Amygdala (tissue), 56 donors: ENCODE data around the gene FHL1.
A peak's percentile ranks its signal among the peaks of the same experiment; 100 is the strongest.

ENCODE experiments used
- DNase-seq, 56 donors: peaks; one replicate each; lab custom pipeline; 2025; lab: John Stamatoyannopoulos, UW

Gene FHL1

GRCh38 chrX:136183917-136184316, 36.6 kb downstream of the FHL1 start:
- DNase-seq, result no peak

DNA sequence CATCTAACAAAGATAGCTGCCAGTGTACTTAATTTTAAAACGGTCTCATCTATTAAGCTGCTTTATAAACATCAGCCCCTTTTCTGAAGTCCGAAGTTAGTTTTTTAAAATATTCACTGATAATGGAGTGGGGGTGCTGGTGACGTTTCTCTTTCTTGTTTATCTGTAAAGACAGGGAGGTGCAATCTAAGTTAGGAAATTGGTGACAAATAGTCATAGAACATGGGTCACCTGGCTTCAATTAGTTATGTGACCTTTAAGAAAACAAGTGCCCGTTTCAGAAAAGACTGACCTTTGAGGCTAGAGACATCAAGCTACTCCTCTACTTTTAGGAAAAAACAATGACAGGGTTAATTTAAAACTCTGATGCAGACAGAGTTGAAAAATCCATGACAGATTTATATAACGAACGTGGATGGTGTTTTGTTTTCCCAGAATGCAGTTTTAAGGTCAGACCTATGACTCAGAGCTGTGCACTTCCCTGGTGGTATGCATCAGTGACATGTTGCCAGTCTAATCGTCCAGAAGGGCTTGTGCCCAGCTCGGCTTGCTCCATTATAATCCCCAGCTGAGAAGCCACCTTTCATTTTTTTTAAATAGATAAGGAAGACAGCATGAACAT, 38.2 kb downstream of the FHL1 start:
- DNase-seq, result no peak

DNA sequence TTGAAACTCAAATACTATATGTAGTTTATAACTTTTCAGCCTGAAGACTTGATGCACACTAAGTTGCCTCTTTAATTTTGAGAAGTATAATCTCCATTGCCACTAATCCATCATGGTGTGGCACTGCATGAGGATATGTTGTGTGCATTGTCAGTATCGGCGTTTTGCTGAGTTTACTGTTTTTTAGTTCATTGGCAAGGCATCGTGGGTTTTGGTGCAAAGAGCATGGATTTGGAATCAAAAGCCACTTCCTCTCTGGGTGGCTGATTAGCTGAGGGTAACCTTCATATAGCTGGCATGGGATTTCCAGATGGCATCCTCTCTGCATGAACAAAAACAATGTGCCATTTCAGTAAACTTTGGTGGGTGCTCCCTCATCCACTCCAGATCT, 38.7 kb downstream of the FHL1 start:
- DNase-seq, result no peak

DNA sequence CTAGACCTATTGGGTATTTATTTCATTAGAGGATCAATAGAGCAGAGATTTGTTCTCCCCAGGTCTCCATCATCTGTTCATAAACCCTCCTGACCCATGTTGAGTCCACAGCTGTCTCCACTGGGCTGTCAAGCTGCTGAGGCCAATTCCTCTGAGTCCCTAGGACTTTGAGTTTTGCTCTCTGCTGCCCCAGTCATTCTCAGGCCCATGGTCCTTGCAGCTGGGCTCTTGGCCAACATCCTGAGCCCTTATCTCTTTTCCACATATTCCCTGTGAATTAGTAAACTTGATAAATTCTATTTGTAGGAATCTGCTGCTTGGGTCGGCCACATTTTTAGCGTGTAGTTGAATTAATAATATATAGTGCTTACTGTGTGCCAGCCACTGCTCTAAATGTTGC, 41.9 kb downstream of the FHL1 start:
- DNase-seq, result no peak

- no peak for DNase-seq
Observed at GRCh38 chrX:136190038-136190713, 42.8 kb downstream of the FHL1 start.

DNA sequence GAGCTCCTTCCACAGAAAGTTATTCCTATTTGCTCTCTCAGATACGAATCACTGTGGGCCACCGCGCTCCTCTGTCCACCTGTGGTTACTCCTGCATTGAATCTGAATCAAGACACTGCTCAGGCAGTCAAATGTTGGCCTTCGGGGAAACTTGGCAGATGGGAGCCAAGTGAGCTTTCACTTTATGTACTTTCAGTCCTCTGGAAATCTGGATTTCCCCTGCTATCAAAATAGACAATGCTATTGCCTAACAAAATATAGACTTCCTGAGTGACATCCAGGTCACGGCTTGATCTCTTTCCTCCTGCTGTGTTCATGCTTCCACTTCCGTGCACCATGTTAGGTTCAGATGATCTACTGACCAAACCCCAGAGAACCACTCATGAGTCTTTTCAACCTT, 43.8 kb downstream of the FHL1 start:
- no peak for DNase-seq

- DNase-seq, result no peak
Observed at GRCh38 chrX:136192135-136192534, 44.8 kb downstream of the FHL1 start.

GRCh38 chrX:136192839-136193414, 45.6 kb downstream of the FHL1 start:
- no peak for DNase-seq

DNA sequence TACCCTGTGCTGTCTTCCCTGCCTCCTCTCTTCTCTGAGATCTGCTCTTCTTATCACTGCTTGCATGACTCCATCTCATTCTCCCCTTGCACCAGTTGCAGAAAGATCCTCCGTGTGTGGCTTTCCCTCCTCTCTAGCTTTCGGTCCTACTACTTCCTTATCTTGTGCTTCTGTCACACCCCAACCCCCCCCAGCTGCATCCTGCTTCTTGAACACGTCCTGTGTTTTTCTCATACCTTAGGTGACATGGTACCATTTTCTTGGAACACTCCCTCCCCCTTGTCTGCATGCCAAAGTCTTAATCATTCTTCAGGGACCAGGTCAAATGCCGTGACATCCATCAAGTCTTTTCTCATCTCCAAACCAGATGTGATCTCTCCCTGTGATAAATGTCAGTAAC, 46.4 kb downstream of the FHL1 start:
- DNase-seq, result no peak

GRCh38 chrX:136194536-136194935, 47.2 kb downstream of the FHL1 start:
- no peak for DNase-seq

DNA sequence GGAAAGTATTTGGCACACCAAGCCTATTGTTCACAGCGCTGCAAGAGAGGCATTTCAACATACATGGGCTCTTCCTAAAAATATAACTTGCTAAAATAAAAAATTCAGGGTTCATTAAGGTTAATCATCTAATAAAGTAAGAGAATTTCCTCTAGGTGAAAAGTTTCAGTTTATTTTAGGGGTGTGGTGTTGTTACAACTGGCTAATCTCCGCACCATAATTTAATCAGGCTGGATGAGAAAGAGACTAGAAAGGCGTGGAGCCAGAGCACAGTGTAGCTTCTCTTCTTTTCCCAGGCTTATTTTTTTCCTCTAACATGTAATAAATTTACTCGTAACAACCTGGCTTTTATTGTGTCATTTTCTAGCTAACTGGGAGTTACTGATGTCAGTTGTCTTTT, 47.9 kb downstream of the FHL1 start:
- no peak for DNase-seq

DNA sequence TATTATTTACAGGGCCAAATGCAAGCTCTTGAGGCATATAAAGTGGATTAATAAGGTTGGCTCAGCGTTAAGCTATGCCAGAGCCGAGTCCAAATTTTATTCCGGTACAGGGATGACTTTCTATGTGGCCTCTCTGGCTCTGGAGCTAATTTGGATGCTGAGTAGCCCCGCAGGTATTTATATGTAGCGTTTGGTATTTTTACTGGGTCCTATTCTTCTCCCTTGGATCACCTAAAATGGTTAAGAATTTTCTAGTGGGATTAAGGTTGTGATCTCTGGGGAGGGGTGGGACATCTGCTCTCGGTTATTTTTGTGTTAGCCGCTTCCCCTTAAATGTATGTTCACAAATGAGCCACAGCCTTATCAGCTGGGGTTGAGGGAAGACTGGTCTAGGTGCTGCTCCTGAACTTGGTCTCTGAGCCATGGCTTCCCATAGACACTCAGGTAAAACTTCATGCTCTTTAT, 49.4 kb downstream of the FHL1 start:
- no peak for DNase-seq

DNA sequence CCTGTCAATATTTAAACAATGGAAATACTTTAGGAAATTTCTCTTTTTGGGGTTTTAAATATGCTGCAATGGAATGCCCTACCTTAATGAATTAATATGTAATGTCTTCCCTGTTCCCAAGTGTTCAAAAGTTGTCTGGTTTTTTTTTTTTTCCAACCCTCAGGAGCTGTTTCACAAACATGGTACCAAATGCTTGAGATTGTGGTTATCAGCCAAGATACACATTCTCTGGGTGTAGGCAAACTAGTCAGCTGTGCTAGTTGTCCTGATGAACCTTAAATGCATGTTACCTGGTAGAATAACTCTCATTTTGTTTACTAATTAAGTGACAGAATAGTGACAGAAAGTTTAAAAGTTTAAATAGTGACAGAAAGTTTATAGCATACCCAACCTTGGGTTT, 50.7 kb downstream of the FHL1 start:
- no peak for DNase-seq

GRCh38 chrX:136198678-136199243, 51.4 kb downstream of the FHL1 start:
- no peak for DNase-seq

- no peak for DNase-seq
Observed at GRCh38 chrX:136199365-136199764, 52.0 kb downstream of the FHL1 start.

DNA sequence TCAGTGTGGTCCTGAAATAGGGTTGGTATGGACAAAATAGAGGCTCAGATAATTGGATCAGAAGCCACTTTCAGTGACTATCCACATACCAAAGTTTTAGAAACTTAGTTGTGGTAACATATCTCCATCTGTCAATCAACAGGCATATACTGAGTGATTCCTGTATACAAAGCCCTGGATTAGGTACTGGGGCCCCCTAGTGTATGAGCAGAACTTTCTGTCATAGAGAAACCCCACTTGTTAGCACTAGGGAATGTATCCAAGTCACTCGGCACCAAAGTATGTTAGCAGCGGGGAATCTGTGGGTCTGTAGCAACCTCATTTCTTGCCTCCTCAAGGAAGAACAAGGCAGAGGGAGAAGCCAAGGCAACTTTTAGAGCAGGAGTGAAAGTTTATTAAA, 53.1 kb downstream of the FHL1 start:
- no peak for DNase-seq

- DNase-seq, result no peak
Observed at GRCh38 chrX:136201601-136202000, 54.3 kb downstream of the FHL1 start.

GRCh38 chrX:136202889-136203288, 55.6 kb downstream of the FHL1 start:
- DNase-seq, result no peak

DNA sequence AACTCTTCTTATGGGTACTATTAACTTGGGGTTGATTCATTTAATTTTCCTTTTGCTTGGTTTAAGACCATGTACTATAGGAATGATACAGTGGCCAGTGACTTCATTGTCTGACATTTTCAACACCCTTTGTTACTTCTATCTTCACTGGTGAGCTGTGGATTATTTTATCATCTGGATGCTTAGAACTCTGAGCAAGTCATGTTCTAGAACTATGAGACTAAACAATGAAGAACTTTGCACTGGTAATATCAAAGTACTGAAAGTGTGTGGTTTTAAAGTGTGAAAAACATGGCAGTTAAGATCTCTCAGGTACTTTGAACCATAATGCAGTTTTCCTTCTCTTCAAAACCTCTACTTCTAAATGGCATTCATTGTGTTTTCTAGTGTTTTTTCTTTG, 56.1 kb downstream of the FHL1 start:
- no peak for DNase-seq

- no peak for DNase-seq
Observed at GRCh38 chrX:136203951-136204350, 56.6 kb downstream of the FHL1 start.

DNA sequence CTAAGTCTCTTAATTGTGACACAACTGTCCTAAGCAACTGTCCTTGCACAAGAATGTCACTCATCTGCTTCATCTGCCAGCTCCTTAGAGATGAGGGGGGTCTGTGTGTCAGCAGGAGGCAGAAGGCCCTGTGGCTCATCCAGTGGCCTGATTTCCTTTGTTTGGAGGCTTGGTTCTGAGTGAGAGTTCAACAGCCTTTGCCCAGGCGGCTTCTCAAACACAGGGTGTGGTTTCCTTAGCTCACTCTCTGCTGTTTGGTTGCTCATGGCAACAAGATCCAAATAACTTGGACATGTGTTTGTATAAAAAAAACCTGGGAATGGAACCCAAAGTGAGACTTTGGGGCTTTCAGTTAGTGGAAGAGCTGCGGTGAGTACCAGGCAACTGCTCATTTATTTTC, 57.2 kb downstream of the FHL1 start:
- DNase-seq, result peak in 2 of 56 donors; percentile 2 to 14

- no peak for DNase-seq
Observed at GRCh38 chrX:136205882-136206380, 58.6 kb downstream of the FHL1 start.
